Measurements from ENCODE around the gene DOC2B. TPM values are rescaled to one million over a fixed set of nuclear protein-coding genes. Genes with fewer than 3 reads are reported as not detected.
"Not testable (repeated sequence)": the region's sequence is repeated elsewhere in the genome, so short reads cannot be mapped to it uniquely, and the experiment has no call there.

Gene DOC2B
- polyA plus RNA-seq, 1 donor (not counting 4 experiments of a cell fraction or from before 2014, with no cell fraction given) = not detected

GRCh38 chr17:226108-227077 is 44.9 kb upstream of the DOC2B start:
- no peaks in the 10 kb centered on the region for H3K9me1 ChIP-seq (ENCODE audit: control insufficient read depth, extremely low read depth, insufficient read depth, low read length)
- no peaks in the 10 kb centered on the region for H3K79me2 ChIP-seq (ENCODE audit: control insufficient read depth, insufficient read depth, low read length)
- H3K9me3 ChIP-seq (ENCODE audit: control insufficient read depth, low read depth, low read length) = no peaks in the 10 kb centered on the region
- H3K36me3 ChIP-seq (ENCODE audit: control insufficient read depth in 2 of 2, extremely low read depth in 1 of 2, insufficient read depth in 2 of 2, low read length in 2 of 2) = no peaks in the 10 kb centered on the region
- H3K27ac ChIP-seq (ENCODE audit: control insufficient read depth, insufficient read depth, low read length) = no peak overlapping the region
- FAIRE-seq (no peak), DNase-seq (ENCODE audit: low read depth, low spot score) (no peak)
- H2AFZ ChIP-seq (ENCODE audit: control insufficient read depth, low read length) = no peak overlapping the region
- H4K20me1 ChIP-seq (ENCODE audit: control insufficient read depth, extremely low read depth, insufficient read depth, low read length) = no peaks in the 10 kb centered on the region
- no peak for TF ChIP-seq EZH2 (IDR thresholded peaks at IDR 0.05; ENCODE audit: low read length)
- TF ChIP-seq, protein P1, sequence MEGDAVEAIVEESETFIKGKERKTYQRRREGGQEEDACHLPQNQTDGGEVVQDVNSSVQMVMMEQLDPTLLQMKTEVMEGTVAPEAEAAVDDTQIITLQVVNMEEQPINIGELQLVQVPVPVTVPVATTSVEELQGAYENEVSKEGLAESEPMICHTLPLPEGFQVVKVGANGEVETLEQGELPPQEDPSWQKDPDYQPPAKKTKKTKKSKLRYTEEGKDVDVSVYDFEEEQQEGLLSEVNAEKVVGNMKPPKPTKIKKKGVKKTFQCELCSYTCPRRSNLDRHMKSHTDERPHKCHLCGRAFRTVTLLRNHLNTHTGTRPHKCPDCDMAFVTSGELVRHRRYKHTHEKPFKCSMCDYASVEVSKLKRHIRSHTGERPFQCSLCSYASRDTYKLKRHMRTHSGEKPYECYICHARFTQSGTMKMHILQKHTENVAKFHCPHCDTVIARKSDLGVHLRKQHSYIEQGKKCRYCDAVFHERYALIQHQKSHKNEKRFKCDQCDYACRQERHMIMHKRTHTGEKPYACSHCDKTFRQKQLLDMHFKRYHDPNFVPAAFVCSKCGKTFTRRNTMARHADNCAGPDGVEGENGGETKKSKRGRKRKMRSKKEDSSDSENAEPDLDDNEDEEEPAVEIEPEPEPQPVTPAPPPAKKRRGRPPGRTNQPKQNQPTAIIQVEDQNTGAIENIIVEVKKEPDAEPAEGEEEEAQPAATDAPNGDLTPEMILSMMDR (optimal IDR thresholded peaks at IDR 0.05 in 1 of 3, IDR thresholded peaks at IDR 0.05 in 1 of 3, conservative IDR thresholded peaks at IDR 0.05 in 1 of 3; ENCODE audit: extremely low read depth in 1 of 3, insufficient read depth in 2 of 3, low read length in 3 of 3) = no peak
- H3K4me2 ChIP-seq (ENCODE audit: control insufficient read depth, extremely low read depth, insufficient read depth, low read depth, low read length) = no peak overlapping the region
- H3K27me3 ChIP-seq (ENCODE audit: control insufficient read depth, extremely low read depth, insufficient read depth, low read length) = no peaks in the 10 kb centered on the region
- H3K9ac ChIP-seq (ENCODE audit: control insufficient read depth, extremely low read depth, insufficient read depth, low read length) = no peak overlapping the region
- H3K4me3 ChIP-seq (ENCODE audit: control insufficient read depth in 2 of 3, extremely low read depth in 1 of 3, insufficient read depth in 2 of 3, low read depth in 1 of 3, low read length in 3 of 3) = no peak overlapping the region
- dilution Hi-C loops (cut with MboI; ENCODE audit: extremely low pct_ligation_motif_present, low sequenced_read_pairs) = no loop called here
- no peaks in the 10 kb centered on the region for H3K4me1 ChIP-seq (ENCODE audit: control insufficient read depth, extremely low read depth, insufficient read depth, low read length)

DNA sequence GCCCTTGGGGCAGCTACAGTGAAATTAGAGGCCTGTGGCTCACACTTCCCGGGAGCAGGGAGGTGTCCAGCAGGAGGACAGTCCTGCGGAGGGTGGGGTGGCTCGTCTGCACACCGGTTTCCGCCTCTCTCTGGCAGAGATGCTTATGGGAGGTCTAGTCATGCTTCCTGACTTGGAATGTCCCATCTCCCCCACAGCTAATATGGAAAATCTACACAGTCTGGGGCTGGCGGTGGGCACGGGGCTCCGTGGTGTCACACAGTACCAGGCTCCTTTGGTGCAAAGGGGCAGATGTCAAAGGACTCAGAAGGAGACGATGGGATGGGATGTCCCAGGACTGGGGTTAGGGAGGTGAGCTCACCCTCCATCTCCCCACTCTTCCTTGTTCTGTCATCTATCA is 44.1 kb upstream of the DOC2B start:
- H3K27me3 ChIP-seq (ENCODE audit: control insufficient read depth, extremely low read depth, insufficient read depth, low read length) = no peaks in the 10 kb centered on the region
- H3K9me3 ChIP-seq (ENCODE audit: control insufficient read depth, low read depth, low read length) = no peaks in the 10 kb centered on the region
- H4K20me1 ChIP-seq (ENCODE audit: control insufficient read depth, extremely low read depth, insufficient read depth, low read length) = no peaks in the 10 kb centered on the region
- no peak overlapping the region for H3K4me3 ChIP-seq (ENCODE audit: control insufficient read depth in 2 of 3, extremely low read depth in 1 of 3, insufficient read depth in 2 of 3, low read depth in 1 of 3, low read length in 3 of 3)
- H2AFZ ChIP-seq (ENCODE audit: control insufficient read depth, low read length) = no peak overlapping the region
- FAIRE-seq = no peak
- no peak for DNase-seq (ENCODE audit: low read depth, low spot score)
- no peak overlapping the region for H3K4me2 ChIP-seq (ENCODE audit: control insufficient read depth, extremely low read depth, insufficient read depth, low read depth, low read length)
- no peaks in the 10 kb centered on the region for H3K9me1 ChIP-seq (ENCODE audit: control insufficient read depth, extremely low read depth, insufficient read depth, low read length)
- dilution Hi-C loops (cut with MboI; ENCODE audit: extremely low pct_ligation_motif_present, low sequenced_read_pairs) = no loop called here
- no peaks in the 10 kb centered on the region for H3K79me2 ChIP-seq (ENCODE audit: control insufficient read depth, insufficient read depth, low read length)
- H3K9ac ChIP-seq (ENCODE audit: control insufficient read depth, extremely low read depth, insufficient read depth, low read length) = no peak overlapping the region
- H3K4me1 ChIP-seq (ENCODE audit: control insufficient read depth, extremely low read depth, insufficient read depth, low read length) = no peaks in the 10 kb centered on the region
- no peaks in the 10 kb centered on the region for H3K36me3 ChIP-seq (ENCODE audit: control insufficient read depth in 2 of 2, extremely low read depth in 1 of 2, insufficient read depth in 2 of 2, low read length in 2 of 2)
- no peak overlapping the region for H3K27ac ChIP-seq (ENCODE audit: control insufficient read depth, insufficient read depth, low read length)
- TF ChIP-seq EZH2 (IDR thresholded peaks at IDR 0.05; ENCODE audit: low read length) = no peak
- TF ChIP-seq, protein P1 (optimal IDR thresholded peaks at IDR 0.05 in 1 of 3, IDR thresholded peaks at IDR 0.05 in 1 of 3, conservative IDR thresholded peaks at IDR 0.05 in 1 of 3; ENCODE audit: extremely low read depth in 1 of 3, insufficient read depth in 2 of 3, low read length in 3 of 3) = no peak

DNA sequence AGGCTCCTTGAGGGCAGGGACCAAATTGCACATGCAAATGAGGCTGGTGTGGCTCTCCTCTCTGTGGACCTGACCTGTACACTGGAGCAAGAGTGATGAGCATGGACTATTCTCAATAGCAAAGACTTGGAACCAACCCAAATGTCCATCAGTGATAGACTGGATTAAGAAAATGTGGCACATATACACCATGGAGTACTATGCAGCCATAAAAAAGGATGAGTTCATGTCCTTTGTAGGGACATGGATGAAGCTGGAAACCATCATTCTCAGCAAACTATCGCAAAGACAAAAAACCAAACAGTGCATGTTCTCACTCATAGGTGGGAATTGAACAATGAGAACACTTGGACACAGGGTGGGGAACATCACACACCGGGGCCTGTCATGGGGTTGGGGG is 43.1 kb upstream of the DOC2B start:
- H3K4me1 ChIP-seq (ENCODE audit: control insufficient read depth, extremely low read depth, insufficient read depth, low read length); H2AFZ ChIP-seq (ENCODE audit: control insufficient read depth, low read length); H3K9me3 ChIP-seq (ENCODE audit: control insufficient read depth, low read depth, low read length); H3K27me3 ChIP-seq (ENCODE audit: control insufficient read depth, extremely low read depth, insufficient read depth, low read length); H3K36me3 ChIP-seq (ENCODE audit: control insufficient read depth in 2 of 2, extremely low read depth in 1 of 2, insufficient read depth in 2 of 2, low read length in 2 of 2); dilution Hi-C loops (cut with MboI; ENCODE audit: extremely low pct_ligation_motif_present, low sequenced_read_pairs); H3K4me2 ChIP-seq (ENCODE audit: control insufficient read depth, extremely low read depth, insufficient read depth, low read depth, low read length); H3K4me3 ChIP-seq (ENCODE audit: control insufficient read depth in 2 of 3, extremely low read depth in 1 of 3, insufficient read depth in 2 of 3, low read depth in 1 of 3, low read length in 3 of 3); H4K20me1 ChIP-seq (ENCODE audit: control insufficient read depth, extremely low read depth, insufficient read depth, low read length); H3K9me1 ChIP-seq (ENCODE audit: control insufficient read depth, extremely low read depth, insufficient read depth, low read length); FAIRE-seq; H3K27ac ChIP-seq (ENCODE audit: control insufficient read depth, insufficient read depth, low read length); DNase-seq (ENCODE audit: low read depth, low spot score); H3K79me2 ChIP-seq (ENCODE audit: control insufficient read depth, insufficient read depth, low read length); H3K9ac ChIP-seq (ENCODE audit: control insufficient read depth, extremely low read depth, insufficient read depth, low read length): not testable (repeated sequence)
